K562 (cell line): ENCODE measurements around the gene SF3B3. TPM values are rescaled to one million over a fixed set of nuclear protein-coding genes. Genes with fewer than 3 reads are reported as not detected.

Experiments used
- ATAC-seq: fragments of 200-7000 bp; cut with Tn5 transposase; 3 replicates; pipeline ENCODE4 v1.9.1; 2020; ENCODE audit warnings: moderate library complexity
- BruUV-seq: library from RNA; stranded (reverse); fragments of 400-500 nt; replicated peaks from 2 replicates; lab custom pipeline; 2021; lab: Mats Ljungman, UMichigan
- CTCF ChIA-PET: fragments of 300-600 bp; formaldehyde crosslinking; extraction: SDS; loops from one replicate; lab custom pipeline; 2021; ENCODE audit warnings: low intra/inter-chr PET ratio; lab: Yijun Ruan, JAX
- POLR2A ChIA-PET: fragments of 300-600, 350-650 bp; sonication (Branson Sonifier 250); formaldehyde crosslinking; extraction: SDS; loops from one replicate; lab custom pipeline; 2021; ENCODE audit warnings: antibody characterized with exemption, inconsistent platforms; lab: Yijun Ruan, JAX
- DNase-seq, 4 experiments: peaks; one replicate each; pipeline versions ENCODE4 v3.0.0 to v3.0.0-alpha.2; 2011 to 2018; ENCODE audit warnings: low spot score in 3 of 4, mixed read lengths in 3 of 4; ENCODE audit errors: extremely low read depth in 1 of 4
- FAIRE-seq: peaks from 2 replicates; lab custom pipeline; 2011; peaks lifted over from hg19 to GRCh38; lab: Jason Lieb, UNC
- H2AFZ ChIP-seq: 2 replicates; pipeline ENCODE4 v1.6.0; 2011; ENCODE audit warnings: low read depth, low read length, control low read depth, inconsistent platforms
- H3K27ac ChIP-seq: fragments of 200-600 bp; 3 replicates; pipeline ENCODE4 v1.8.0; 2011; ENCODE audit warnings: low read depth, mild to moderate bottlenecking, control low read depth, inconsistent platforms, low read length, moderate library complexity, mixed read lengths; ENCODE audit errors: extremely low read depth
- H3K27me3 ChIP-seq, 2 experiments: fragments of 300-600 bp in 1 of 2; 2 replicates in 1 of 2; 3 replicates in 1 of 2; pipeline versions ENCODE4 v1.6.0 to v1.8.0; 2011; ENCODE audit warnings: inconsistent platforms in 2 of 2, low read length in 2 of 2, mild to moderate bottlenecking in 1 of 2, mixed read lengths in 1 of 2, moderate library complexity in 1 of 2; ENCODE audit not compliant: control insufficient read depth in 2 of 2, insufficient read depth in 2 of 2
- H3K36me3 ChIP-seq: fragments of 300-600 bp; 3 replicates; pipeline ENCODE4 v1.8.0; 2011; ENCODE audit warnings: mild to moderate bottlenecking, low read length, inconsistent platforms; ENCODE audit not compliant: control insufficient read depth, insufficient read depth
- H3K4me1 ChIP-seq, 2 experiments: fragments of 200-600 bp in 1 of 2; replicated peaks in 1 of 2; 2 replicates in 1 of 2; 3 replicates in 1 of 2; pipeline versions ENCODE4 v1.5.1 to v1.8.0; 2011; ENCODE audit warnings: inconsistent platforms in 2 of 2, low read length in 2 of 2, mild to moderate bottlenecking in 1 of 2, mixed read lengths in 1 of 2, moderate library complexity in 1 of 2; ENCODE audit not compliant: control insufficient read depth in 2 of 2, insufficient read depth in 2 of 2
- H3K4me2 ChIP-seq: 2 replicates; pipeline ENCODE4 v1.6.1; 2011; ENCODE audit warnings: low read length, control low read depth, inconsistent platforms, mixed read lengths; ENCODE audit not compliant: insufficient read depth
- H3K4me3 ChIP-seq: fragments of 200-600 bp; sonication (generic), shearing (Covaris generic); 2 replicates; pipeline ENCODE4 v1.5.1; 2016; ENCODE audit warnings: control low read depth, inconsistent platforms
- H3K79me2 ChIP-seq: fragments of 200-600 bp; 3 replicates; pipeline ENCODE4 v1.8.0; 2011; ENCODE audit warnings: low read length, inconsistent platforms; ENCODE audit not compliant: control insufficient read depth, insufficient read depth
- H3K9ac ChIP-seq, 2 experiments: 2 replicates each; pipeline versions ENCODE4 v1.6.0 to v1.6.1; 2011; ENCODE audit warnings: low read depth in 2 of 2, low read length in 2 of 2, control low read depth in 1 of 2, inconsistent platforms in 1 of 2, mild to moderate bottlenecking in 1 of 2, mixed read lengths in 1 of 2; ENCODE audit not compliant: insufficient read depth in 1 of 2
- H3K9me1 ChIP-seq: one replicate; pipeline ENCODE4 v1.6.0; 2011; ENCODE audit warnings: inconsistent platforms, mild to moderate bottlenecking, low read length, moderate library complexity; ENCODE audit not compliant: control insufficient read depth, insufficient read depth
- H3K9me3 ChIP-seq: replicated peaks from 2 replicates; pipeline ENCODE4 v1.5.1; 2011; ENCODE audit warnings: low read depth, low read length, inconsistent platforms; ENCODE audit not compliant: control insufficient read depth, insufficient read depth
- H4K20me1 ChIP-seq: replicated peaks from 2 replicates; pipeline ENCODE4 v1.6.1; 2011; ENCODE audit warnings: low read length, inconsistent platforms, mixed read lengths; ENCODE audit not compliant: control insufficient read depth, insufficient read depth
- E2F6 ChIP-seq, 2 experiments: IDR thresholded peaks; 2 replicates each; pipeline ENCODE4 v1.6.1; 2011; ENCODE audit warnings: borderline replicate concordance in 1 of 2, control low read depth in 1 of 2, low read depth in 1 of 2, low read length in 1 of 2, mild to moderate bottlenecking in 1 of 2, mixed read lengths in 1 of 2, moderate library complexity in 1 of 2; ENCODE audit not compliant: insufficient read depth in 1 of 2, insufficient read length in 1 of 2, poor library complexity in 1 of 2, severe bottlenecking in 1 of 2; ENCODE audit errors: extremely low read depth in 1 of 2
- ERF ChIP-seq: fragments of 450-650 bp; formaldehyde crosslinking; IDR thresholded peaks from 2 replicates; pipeline ENCODE4 v1.4.0; 2020; ENCODE audit warnings: mild to moderate bottlenecking, mixed read lengths
- FOXM1 ChIP-seq, 2 experiments: fragments of 450-650 bp in 1 of 2; sonication (generic) in 1 of 2; formaldehyde crosslinking in 1 of 2; IDR thresholded peaks; 2 replicates each; pipeline versions ENCODE4 v1.6.1 to v1.9.0; 2017 to 2022; ENCODE audit warnings: low read depth in 2 of 2, mild to moderate bottlenecking in 2 of 2, missing genetic modification reagents in 1 of 2, moderate library complexity in 1 of 2
- HDAC6 ChIP-seq: IDR thresholded peaks from 2 replicates; pipeline ENCODE4 v1.6.1; 2012; ENCODE audit warnings: low read depth, mild to moderate bottlenecking, control low read depth, inconsistent platforms, low read length, moderate library complexity
- MYC ChIP-seq, 2 experiments: fragments of 250-450 bp in 1 of 2; sonication (Bioruptor Pico) in 1 of 2; IDR thresholded peaks; 2 replicates each; pipeline versions ENCODE4 v1.5.1 to v1.6.1; 2012 to 2021; ENCODE audit warnings: low read depth in 2 of 2, borderline replicate concordance in 1 of 2, improper control_type of control experiment in 1 of 2, low read length in 1 of 2, mild to moderate bottlenecking in 1 of 2, moderate library complexity in 1 of 2
- SMARCC2 ChIP-seq: fragments of 450-650 bp; IDR thresholded peaks from 2 replicates; pipeline ENCODE4 v1.6.1; 2017; ENCODE audit warnings: antibody characterized with exemption, moderate library complexity, mild to moderate bottlenecking, low read depth
- SPI1 ChIP-seq: IDR thresholded peaks from 2 replicates; pipeline ENCODE4 v1.6.1; 2011; ENCODE audit warnings: low read depth, low read length, control low read depth, borderline replicate concordance
- TEAD4 ChIP-seq, 2 experiments: sonication (generic) in 1 of 2; formaldehyde crosslinking in 1 of 2; IDR thresholded peaks; 2 replicates each; pipeline versions ENCODE4 v1.6.1 to v1.8.0; 2012 to 2022; ENCODE audit warnings: borderline replicate concordance in 1 of 2, inconsistent platforms in 1 of 2, low read length in 1 of 2, mild to moderate bottlenecking in 1 of 2, missing genetic modification reagents in 1 of 2
- ZNF311 ChIP-seq: fragments of 250-450 bp; sonication (Bioruptor Pico); IDR thresholded peaks from 2 replicates; pipeline ENCODE4 v1.4.0; 2020; ENCODE audit warnings: mild to moderate bottlenecking, moderate library complexity
- WGBS: fragments of 100-300 bp; shearing (Covaris generic); methylation state at CpG from one replicate; pipeline ENCODE4 v1.1.6; 2016; ENCODE audit warnings: low coverage, mixed read lengths; ENCODE audit not compliant: insufficient coverage; ENCODE audit errors: missing lambda C conversion rate; 5-methylcytosine and 5-hydroxymethylcytosine counted together
- in situ Hi-C: fragments of 300-500 bp; cut with MboI; formaldehyde crosslinking; loops from 4 replicates; pipeline ENCODE4 v1.15.0; 2018; ENCODE audit warnings: inconsistent platforms, mixed read lengths
- intact Hi-C: fragments of 100-400 bp; cut with micrococcal nuclease; formaldehyde crosslinking; loops from 2 replicates; pipeline ENCODE4 v1.14.2; 2022
- polyA plus RNA-seq, 8 experiments: library from polyadenylated mRNA; depleted of rRNA in 4 of 8; stranded (reverse) in 5 of 8; unstranded in 3 of 8; fragments of >200 nt; fragmentation: Nextera tagmentation in 2 of 8; fragmentation: Illumina TruSeq in 1 of 8; extraction: Ambion mirVana in 2 of 8; extraction: Trizol in 1 of 8; gene quantifications; 2 replicates each; pipeline versions ENCODE4 v1.2.1 to v1.2.3, GENCODE V29; 2011 to 2014; ENCODE audit warnings: inconsistent platforms in 1 of 8, missing spikeins in 1 of 8
- total RNA-seq, 7 experiments: library from RNA; depleted of rRNA in 6 of 7; stranded (reverse); fragments of >200 nt in 6 of 7; fragmentation: Illumina TruSeq in 2 of 7; extraction: Trizol in 2 of 7; gene quantifications; 2 replicates each; pipeline versions ENCODE4 v1.2.1 to v1.2.3, GENCODE V29; 2011 to 2021; ENCODE audit warnings: low replicate concordance in 1 of 7

The SF3B3 gene
- total and polyA plus RNA-seq, 9 of the 15 experiments (the other 6 are each of a cell fraction or from before 2014, with no cell fraction given), result 98.9 to 546 (median 221) TPM

GRCh38 chr16:70495425-70496182 lies 28.0 kb upstream of the SF3B3 start:
- H3K36me3 ChIP-seq, result peaks cover 44% of the 10 kb centered on the region; the same call in 2 of the 3 replicates
- BruUV-seq, result no TSS peak
- no peak for TF ChIP-seq MYC (IDR thresholded peaks at IDR 0.05; ENCODE audit: low read depth, low read length)
- TF ChIP-seq MYC (CRISPR knock-in tag; IDR thresholded peaks at IDR 0.05; ENCODE audit: borderline replicate concordance, low read depth), result no peak
- TF ChIP-seq FOXM1 (IDR thresholded peaks at IDR 0.05; ENCODE audit: low read depth), result no peak
- no peak for TF ChIP-seq FOXM1 (CRISPR knock-in tag; IDR thresholded peaks at IDR 0.05; ENCODE audit: low read depth)
- TF ChIP-seq HDAC6, result no peak
- no peak for TF ChIP-seq SPI1
- no peak for TF ChIP-seq ZNF311 (CRISPR knock-in tag)
- TF ChIP-seq ERF (CRISPR knock-in tag), result no peak
- no peak for TF ChIP-seq TEAD4 (IDR thresholded peaks at IDR 0.05; ENCODE audit: low read length)
- TF ChIP-seq TEAD4 (CRISPR knock-in tag; IDR thresholded peaks at IDR 0.05; ENCODE audit: borderline replicate concordance), result no peak
- TF ChIP-seq SMARCC2, result no peak
- TF ChIP-seq E2F6 (IDR thresholded peaks at IDR 0.05; ENCODE audit: borderline replicate concordance in 1 of 2, extremely low read depth in 1 of 2, insufficient read depth in 1 of 2, insufficient read length in 1 of 2, low read depth in 1 of 2, low read length in 1 of 2, poor library complexity in 1 of 2, severe bottlenecking in 1 of 2), result no peak
- no peaks in the 10 kb centered on the region for H3K79me2 ChIP-seq
- no peak overlapping the region for H2AFZ ChIP-seq
- H3K9me1 ChIP-seq, result no peaks in the 10 kb centered on the region
- no peak overlapping the region for H3K4me3 ChIP-seq
- no peaks in the 10 kb centered on the region for H3K27me3 ChIP-seq
- no peaks in the 10 kb centered on the region for H3K9me3 ChIP-seq
- no peaks in the 10 kb centered on the region; a peak in 1 of 5 replicates for H3K4me1 ChIP-seq
- H3K9ac ChIP-seq, result no peak overlapping the region
- no peak overlapping the region for H3K4me2 ChIP-seq
- intact Hi-C loops, result no loop called here
- ATAC-seq, result no peak
- no peak for DNase-seq
- no peaks in the 10 kb centered on the region for H4K20me1 ChIP-seq
- in situ Hi-C loops, result no loop called here
- WGBS, result 92% methylated on average over 9 of the region's 9 CpGs
- no peak for FAIRE-seq
- no peak overlapping the region for H3K27ac ChIP-seq
- CTCF ChIA-PET, result no interaction called here
- POLR2A ChIA-PET, result interaction anchor here (0.7 to 1.1 kb wide), 2 partner anchors 17 to 137 kb away, joined by 3 read pairs; no protein-coding TSS in a partner anchor
